Endothelial cell (in vitro differentiated cells): ENCODE measurements around the gene TAGLN3. TPM values are rescaled to one million over a fixed set of nuclear protein-coding genes. Genes with fewer than 3 reads are reported as not detected.

Experiments used
- DNase-seq: peaks from one replicate; pipeline ENCODE4 v3.0.0; 2021; ENCODE audit warnings: low spot score
- H3K27ac Mint-ChIP-seq: one replicate; pipeline ENCODE4 v1.8.0; 2021; ENCODE audit warnings: mixed read lengths, inconsistent platforms; ENCODE audit not compliant: unreplicated experiment
- H3K27me3 Mint-ChIP-seq: one replicate; pipeline ENCODE4 v1.8.0; 2021; ENCODE audit warnings: mild to moderate bottlenecking, moderate library complexity, mixed read lengths, inconsistent platforms; ENCODE audit not compliant: unreplicated experiment
- H3K36me3 Mint-ChIP-seq: one replicate; pipeline ENCODE4 v1.8.0; 2021; ENCODE audit warnings: mild to moderate bottlenecking, low read depth, mixed read lengths, inconsistent platforms; ENCODE audit not compliant: unreplicated experiment
- H3K4me1 Mint-ChIP-seq: one replicate; pipeline ENCODE4 v1.8.0; 2021; ENCODE audit warnings: mild to moderate bottlenecking, mixed read lengths, inconsistent platforms; ENCODE audit not compliant: unreplicated experiment
- H3K4me3 Mint-ChIP-seq: one replicate; pipeline ENCODE4 v1.8.0; 2021; ENCODE audit warnings: mild to moderate bottlenecking, mixed read lengths, inconsistent platforms; ENCODE audit not compliant: unreplicated experiment
- H3K9me3 Mint-ChIP-seq: one replicate; pipeline ENCODE4 v1.8.0; 2021; ENCODE audit warnings: mixed read lengths, inconsistent platforms; ENCODE audit not compliant: unreplicated experiment
- total RNA-seq: library from RNA; stranded (reverse); fragmentation: NEBNext Ultra II Directional; extraction: Animal tissue kit (Norgen Biotek cat#: 25700); gene quantifications from one replicate; pipeline ENCODE4 v1.2.1, GENCODE V29; 2021; ENCODE audit not compliant: unreplicated experiment
- TF ChIP-seq, protein P1 (sequence below): fragments of 200-600 bp; sonication (generic); IDR thresholded peaks from one replicate; pipeline ENCODE4 v1.5.0; 2021; ENCODE audit warnings: antibody characterized with exemption; ENCODE audit not compliant: unreplicated experiment

TAGLN3 gene
- total RNA-seq, 1 donor from 2014 or later: 0.72 TPM

- Mint-ChIP-seq H3K9me3 (no peaks in the 10 kb centered on the region), H3K27ac (no peak overlapping the region), H3K36me3 (peaks cover 8% of the 10 kb centered on the region), H3K4me3 (no peak overlapping the region), H3K27me3 (no peaks in the 10 kb centered on the region), H3K4me1 (peaks cover 22% of the 10 kb centered on the region)
- no peak for DNase-seq
- TF ChIP-seq, protein P1, sequence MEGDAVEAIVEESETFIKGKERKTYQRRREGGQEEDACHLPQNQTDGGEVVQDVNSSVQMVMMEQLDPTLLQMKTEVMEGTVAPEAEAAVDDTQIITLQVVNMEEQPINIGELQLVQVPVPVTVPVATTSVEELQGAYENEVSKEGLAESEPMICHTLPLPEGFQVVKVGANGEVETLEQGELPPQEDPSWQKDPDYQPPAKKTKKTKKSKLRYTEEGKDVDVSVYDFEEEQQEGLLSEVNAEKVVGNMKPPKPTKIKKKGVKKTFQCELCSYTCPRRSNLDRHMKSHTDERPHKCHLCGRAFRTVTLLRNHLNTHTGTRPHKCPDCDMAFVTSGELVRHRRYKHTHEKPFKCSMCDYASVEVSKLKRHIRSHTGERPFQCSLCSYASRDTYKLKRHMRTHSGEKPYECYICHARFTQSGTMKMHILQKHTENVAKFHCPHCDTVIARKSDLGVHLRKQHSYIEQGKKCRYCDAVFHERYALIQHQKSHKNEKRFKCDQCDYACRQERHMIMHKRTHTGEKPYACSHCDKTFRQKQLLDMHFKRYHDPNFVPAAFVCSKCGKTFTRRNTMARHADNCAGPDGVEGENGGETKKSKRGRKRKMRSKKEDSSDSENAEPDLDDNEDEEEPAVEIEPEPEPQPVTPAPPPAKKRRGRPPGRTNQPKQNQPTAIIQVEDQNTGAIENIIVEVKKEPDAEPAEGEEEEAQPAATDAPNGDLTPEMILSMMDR: no peak
These were observed 30.2 kb upstream of the TAGLN3 start for GRCh38 chr3:111968319-111969054.

DNA sequence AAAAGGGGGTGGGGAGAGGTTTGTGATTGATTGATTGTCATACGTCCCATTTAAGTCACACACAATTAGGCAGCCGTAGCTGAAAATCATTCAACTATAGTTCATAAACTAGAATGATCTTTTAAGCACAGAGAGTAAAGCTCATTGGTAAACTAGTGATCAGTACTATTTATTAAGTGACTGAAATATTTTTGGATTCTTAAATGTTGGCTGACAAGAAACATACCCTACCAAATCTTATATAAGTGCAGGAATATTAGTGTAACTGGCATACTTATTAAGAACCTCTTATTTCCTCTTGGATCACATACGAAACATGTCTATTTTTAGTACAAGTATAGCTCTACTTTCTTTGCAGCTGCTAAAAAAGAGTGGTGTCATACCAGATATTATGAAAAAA, 28.3 kb upstream of the TAGLN3 start:
- Mint-ChIP-seq H3K27me3 (no peaks in the 10 kb centered on the region), H3K36me3 (peaks cover 8% of the 10 kb centered on the region), H3K27ac (no peak overlapping the region), H3K4me1 (peaks cover 22% of the 10 kb centered on the region), H3K4me3 (no peak overlapping the region), H3K9me3 (no peaks in the 10 kb centered on the region)
- TF ChIP-seq, protein P1: no peak
- no peak for DNase-seq

GRCh38 chr3:111971533-111972130, 27.1 kb upstream of the TAGLN3 start:
- Mint-ChIP-seq H3K27me3 (no peaks in the 10 kb centered on the region), H3K36me3 (peaks cover 8% of the 10 kb centered on the region), H3K9me3 (no peaks in the 10 kb centered on the region), H3K27ac (no peak overlapping the region), H3K4me3 (no peak overlapping the region), H3K4me1 (peaks cover 11% of the 10 kb centered on the region)
- TF ChIP-seq, protein P1: no peak
- no peak for DNase-seq

DNA sequence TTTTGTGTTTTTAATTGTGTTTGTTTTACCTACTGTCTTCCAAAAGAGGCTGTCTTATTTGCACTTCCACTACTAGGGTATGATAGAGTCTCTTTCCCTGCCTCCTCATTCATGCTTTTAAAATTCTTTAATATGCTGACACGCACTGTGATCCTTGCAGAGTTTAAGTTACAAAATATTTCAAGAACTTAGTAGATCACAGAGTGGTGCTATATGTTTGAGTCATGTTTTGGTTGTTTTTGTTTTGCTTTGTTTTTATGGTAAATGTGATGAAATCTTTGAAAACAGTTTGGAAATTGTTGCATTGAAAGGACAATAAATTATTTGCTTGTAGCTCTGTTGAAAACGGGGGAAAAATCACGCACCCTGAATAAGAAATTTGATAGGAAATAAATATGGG, 25.8 kb upstream of the TAGLN3 start:
- Mint-ChIP-seq H3K4me1 (no peaks in the 10 kb centered on the region), H3K9me3 (no peaks in the 10 kb centered on the region), H3K4me3 (no peak overlapping the region), H3K36me3 (peaks cover 8% of the 10 kb centered on the region), H3K27me3 (no peaks in the 10 kb centered on the region), H3K27ac (no peak overlapping the region)
- TF ChIP-seq, protein P1: no peak
- DNase-seq: no peak

- no peaks in the 10 kb centered on the region for H3K9me3 Mint-ChIP-seq
- no peaks in the 10 kb centered on the region for H3K36me3 Mint-ChIP-seq
- H3K27ac Mint-ChIP-seq: no peak overlapping the region
- no peak for DNase-seq
- TF ChIP-seq, protein P1: no peak
- H3K27me3 Mint-ChIP-seq: peaks cover 3% of the 10 kb centered on the region
- H3K4me1 Mint-ChIP-seq: peaks cover 7% of the 10 kb centered on the region
- H3K4me3 Mint-ChIP-seq: no peak overlapping the region
These were observed 23.6 kb upstream of the TAGLN3 start for GRCh38 chr3:111975131-111975530.
